Left ventricle myocardium inferior (tissue), 1 donor: Measurements from ENCODE around the gene GLUD1. TPM values are rescaled to one million over a fixed set of nuclear protein-coding genes. Genes with fewer than 3 reads are reported as not detected.
"Not testable (repeated sequence)": the region's sequence is repeated elsewhere in the genome, so short reads cannot be mapped to it uniquely, and the experiment has no call there.

Source experiments
- DNase-seq: peaks from one replicate; pipeline ENCODE4 v3.0.0-alpha.2; 2020
- H3K27ac ChIP-seq: fragments of 200-600 bp; replicated peaks from 2 replicates; pipeline ENCODE4 v1.8.0; 2021
- H3K27me3 ChIP-seq: fragments of 200-600 bp; 2 replicates; pipeline ENCODE4 v1.8.0; 2021; ENCODE audit warnings: low read depth
- H3K36me3 ChIP-seq: fragments of 200-600 bp; 2 replicates; pipeline ENCODE4 v1.8.0; 2021
- H3K4me1 ChIP-seq: fragments of 200-600 bp; 2 replicates; pipeline ENCODE4 v1.8.0; 2021
- H3K4me3 ChIP-seq: fragments of 200-600 bp; 2 replicates; pipeline ENCODE4 v1.8.0; 2021; ENCODE audit warnings: mild to moderate bottlenecking, moderate library complexity
- H3K9me3 ChIP-seq: fragments of 200-600 bp; replicated peaks from 2 replicates; pipeline ENCODE4 v1.8.0; 2021
- CTCF ChIP-seq: fragments of 200-600 bp; IDR thresholded peaks from 2 replicates; pipeline ENCODE4 v1.8.0; 2021; ENCODE audit warnings: antibody characterized with exemption, mild to moderate bottlenecking, borderline replicate concordance
- intact Hi-C: fragments of 100-400 bp; cut with micrococcal nuclease; formaldehyde crosslinking; loops from one replicate; pipeline ENCODE4 v1.11.0; 2022
- total RNA-seq: library from RNA; stranded (reverse); fragmentation: NEBNext Ultra II Directional; extraction: Animal tissue kit (Norgen Biotek cat#: 25700); gene quantifications from one replicate; pipeline ENCODE4 v1.2.1, GENCODE V29; 2021
- donor health status: DM: no; HTN: yes; CAD: no; lungs with severe emphysema.

GLUD1 gene
- total RNA-seq, 1 donor from 2014 or later, result 96.4 TPM

- Histone ChIP-seq H3K4me1 (no peaks in the 10 kb centered on the region), H3K9me3 (no peaks in the 10 kb centered on the region), H3K27me3 (no peaks in the 10 kb centered on the region), H3K4me3 (no peak overlapping the region), H3K36me3 (peaks cover 45% of the 10 kb centered on the region), H3K27ac (no peak overlapping the region)
- intact Hi-C loops, result no loop called here
- TF ChIP-seq CTCF, result no peak
- no peak for DNase-seq
Measured at GRCh38 chr10:87105446-87106124, 10.9 kb upstream of the GLUD1 start.

GRCh38 chr10:87104727-87105126 lies 10.1 kb upstream of the GLUD1 start:
- peaks cover 46% of the 10 kb centered on the region for H3K36me3 ChIP-seq
- intact Hi-C loops, result not testable (repeated sequence)

GRCh38 chr10:87101996-87102395 lies 7.4 kb upstream of the GLUD1 start:
- Histone ChIP-seq H3K27ac (no peak overlapping the region), H3K4me1 (no peaks in the 10 kb centered on the region), H3K4me3 (no peak overlapping the region), H3K36me3 (peaks cover 53% of the 10 kb centered on the region), H3K27me3 (no peaks in the 10 kb centered on the region), H3K9me3 (no peaks in the 10 kb centered on the region)
- intact Hi-C loops, result no loop called here
- DNase-seq, result no peak
- TF ChIP-seq CTCF, result no peak

More at GRCh38 chr10:87104727-87105126, 10.1 kb upstream of the GLUD1 start:
- not testable (repeated sequence) for H3K27ac ChIP-seq, H3K27me3 ChIP-seq, DNase-seq, H3K4me3 ChIP-seq, H3K9me3 ChIP-seq, H3K4me1 ChIP-seq

GRCh38 chr10:87095236-87095945 lies 748 bp upstream of the GLUD1 start:
- H3K4me3 ChIP-seq, result peak overlapping the region; percentile 83
- no peaks in the 10 kb centered on the region for H3K9me3 ChIP-seq
- TF ChIP-seq CTCF, result no peak
- H3K27ac ChIP-seq, result peak overlapping the region; percentile 99
- peak; percentile 85 for DNase-seq
- peaks cover 50% of the 10 kb centered on the region for H3K4me1 ChIP-seq
- intact Hi-C loops, result no loop called here
- no peaks in the 10 kb centered on the region for H3K27me3 ChIP-seq
- H3K36me3 ChIP-seq, result peaks cover 22% of the 10 kb centered on the region

- Histone ChIP-seq H3K4me3 (peak overlapping the region; percentile 83), H3K27ac (peak overlapping the region; percentile 99), H3K27me3 (no peaks in the 10 kb centered on the region), H3K36me3 (peaks cover 10% of the 10 kb centered on the region), H3K4me1 (peaks cover 64% of the 10 kb centered on the region), H3K9me3 (no peaks in the 10 kb centered on the region)
- no peak for TF ChIP-seq CTCF
- intact Hi-C loops, result no loop called here
- DNase-seq, result peak; percentile 63
Measured at GRCh38 chr10:87093632-87094372, 841 bp downstream of the GLUD1 start.
